ENCODE results near the gene NPPA.

DNA sequence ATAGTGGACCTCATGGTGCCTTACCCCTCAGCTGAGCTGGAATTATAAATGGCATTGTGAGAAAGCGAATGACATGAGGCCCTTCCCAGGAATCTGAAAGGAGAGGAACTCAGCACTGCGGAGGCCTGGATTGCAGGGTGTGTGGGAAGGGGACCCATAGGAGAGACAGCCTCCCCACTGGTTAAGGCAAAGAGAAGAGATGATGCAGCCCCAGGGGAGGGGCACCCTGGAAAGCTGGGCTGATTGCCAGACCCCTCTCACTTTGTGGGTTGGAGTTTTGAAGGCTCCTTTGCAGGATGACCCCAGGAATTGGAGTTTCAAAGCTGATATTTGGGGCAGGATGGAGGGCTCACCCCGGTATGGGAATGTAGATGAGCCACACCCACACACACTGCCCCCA, 9.1 kb upstream of the NPPA start:
- TF ChIP-seq CTCF (IDR thresholded peaks at IDR 0.05) (no peak), POLR2A (IDR thresholded peaks at IDR 0.05) (no peak)

All from uterus (tissue), 2 donors.